Renal pelvis (tissue), 4 donors: ENCODE measurements around the gene TOP2B. TPM values are rescaled to one million over a fixed set of nuclear protein-coding genes. Genes with fewer than 3 reads are reported as not detected.

Experiments used
- DNase-seq: peaks from one replicate; pipeline ENCODE4 v3.0.0-alpha.2; 2013
- polyA plus RNA-seq, 3 donors: library from polyadenylated mRNA; unstranded; fragments of 120-200 nt; gene quantifications; one replicate each; pipeline ENCODE4 v1.2.1, GENCODE V29; 2013; ENCODE audit not compliant: insufficient read length in 3 of 3

Gene TOP2B
- polyA plus RNA-seq, 3 donors = 266 to 288 (median 270) TPM

DNA sequence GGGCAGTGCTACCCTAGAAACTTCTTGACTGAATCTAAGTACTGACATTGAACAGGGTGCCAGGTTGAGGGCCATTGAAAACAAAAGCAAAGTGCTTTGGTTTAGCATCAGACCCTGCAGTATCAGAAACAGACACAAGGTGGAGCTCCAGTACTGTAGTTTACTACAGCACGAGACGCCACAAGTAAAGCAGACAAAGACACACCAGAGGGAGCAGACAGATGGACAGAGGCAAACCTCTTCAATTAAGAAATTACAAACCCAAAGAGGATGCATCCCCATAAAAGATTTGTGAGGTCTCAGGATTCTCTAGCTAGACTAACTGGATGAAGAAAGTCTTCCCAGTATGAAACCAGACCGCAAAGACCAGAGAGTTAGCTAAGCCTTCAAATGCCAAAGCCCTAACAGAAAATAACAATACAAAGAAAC is 16.6 kb downstream of the TOP2B start:
- peak; percentile 40 for DNase-seq

- DNase-seq = no peak
Observed at GRCh38 chr3:25635038-25635437, 29.7 kb downstream of the TOP2B start.

DNA sequence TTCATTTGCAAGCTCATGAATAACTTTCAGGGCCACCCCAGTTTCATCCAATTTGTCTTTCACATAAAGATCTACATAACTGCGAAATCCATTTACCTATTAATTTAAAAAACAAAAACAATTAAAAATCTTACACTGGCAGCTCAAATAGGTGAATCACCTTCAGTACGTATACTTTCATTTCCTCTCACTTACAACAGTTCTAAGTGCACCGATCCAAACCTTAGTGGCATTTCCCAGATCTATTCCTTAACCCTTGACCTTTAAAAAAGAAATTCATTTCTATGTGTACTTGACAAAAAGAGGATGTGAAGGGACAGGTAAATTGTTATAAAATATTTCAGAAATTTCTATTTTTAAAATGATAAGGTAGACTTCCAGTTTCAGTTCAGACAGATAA is 30.8 kb downstream of the TOP2B start:
- DNase-seq = no peak

DNA sequence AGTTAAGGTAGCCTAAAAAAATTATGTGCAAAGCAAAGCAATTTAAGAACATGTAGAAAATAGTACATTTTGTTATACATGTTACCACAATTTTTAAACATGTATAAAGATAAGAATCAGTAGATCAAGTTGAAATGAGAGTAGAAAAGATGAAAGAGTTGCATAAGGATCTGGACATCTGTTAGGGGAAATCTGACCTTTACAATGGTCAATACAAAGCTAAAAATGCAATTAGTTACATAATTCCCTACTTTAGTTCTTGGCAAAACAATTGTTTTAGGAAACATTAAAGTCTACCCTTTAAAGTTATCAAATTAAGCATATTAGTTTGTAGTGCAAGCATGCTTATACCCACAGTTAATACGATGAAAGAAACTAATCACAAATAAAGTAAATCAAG is 32.7 kb downstream of the TOP2B start:
- no peak for DNase-seq

GRCh38 chr3:25621087-25621486 is 43.6 kb downstream of the TOP2B start:
- no peak for DNase-seq

GRCh38 chr3:25620493-25620892 is 44.2 kb downstream of the TOP2B start:
- no peak for DNase-seq

DNA sequence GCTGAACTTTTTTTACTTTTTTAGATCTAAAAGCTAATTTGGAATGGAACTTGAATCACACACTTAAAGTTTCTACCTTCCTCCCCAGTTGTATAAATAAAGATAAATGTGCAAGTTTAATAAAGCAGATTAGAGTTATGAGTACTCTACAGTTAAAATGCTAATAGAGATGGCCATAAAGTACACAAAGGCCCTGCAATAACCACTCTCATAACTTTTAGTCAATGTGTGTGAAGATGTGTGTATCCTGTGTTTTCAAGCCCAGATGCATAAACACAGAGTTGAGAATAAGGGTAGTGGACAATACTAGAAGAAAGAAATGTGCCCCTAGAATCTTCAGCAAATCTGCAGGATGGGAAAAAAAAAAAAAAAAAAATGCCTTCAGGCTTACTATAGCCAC is 45.3 kb downstream of the TOP2B start:
- DNase-seq = no peak

GRCh38 chr3:25618028-25618427 is 46.7 kb downstream of the TOP2B start:
- no peak for DNase-seq

GRCh38 chr3:25611193-25611592 is 53.5 kb downstream of the TOP2B start:
- no peak for DNase-seq

- no peak for DNase-seq
Observed at GRCh38 chr3:25610779-25611178, 53.9 kb downstream of the TOP2B start.

GRCh38 chr3:25610167-25610566 is 54.5 kb downstream of the TOP2B start:
- DNase-seq = no peak

DNA sequence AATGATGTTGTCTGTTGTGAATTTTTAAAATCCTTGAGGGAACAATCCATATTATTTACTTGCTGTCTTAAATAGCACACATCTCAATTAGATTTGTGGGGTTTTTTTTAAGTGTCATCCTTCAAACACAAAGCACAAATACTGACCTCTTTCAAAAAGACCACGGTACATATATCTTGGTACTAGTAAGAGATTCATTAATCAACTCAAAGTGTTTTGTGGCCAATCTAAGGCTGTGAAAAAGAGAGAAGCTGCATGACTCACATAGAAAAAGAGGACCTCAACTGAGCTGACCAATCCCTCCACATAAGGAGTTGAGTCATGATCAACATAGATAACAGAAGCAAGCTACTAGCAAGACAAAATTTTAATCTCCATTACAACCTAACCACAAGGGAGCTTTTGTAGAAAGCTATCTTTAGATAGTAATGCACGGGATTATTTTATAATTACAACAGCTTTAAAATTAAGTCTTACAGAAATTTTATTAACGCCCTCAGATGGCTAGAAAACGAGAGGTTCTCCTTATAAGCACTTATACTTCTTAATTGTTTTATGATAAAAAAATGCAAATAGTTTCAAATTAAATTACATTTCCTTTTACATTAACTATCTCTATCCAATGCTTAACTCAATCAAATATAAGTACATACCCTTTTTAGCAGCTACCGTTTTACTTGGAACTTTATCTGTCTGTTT is 60.5 kb downstream of the TOP2B start:
- no peak for DNase-seq

DNA sequence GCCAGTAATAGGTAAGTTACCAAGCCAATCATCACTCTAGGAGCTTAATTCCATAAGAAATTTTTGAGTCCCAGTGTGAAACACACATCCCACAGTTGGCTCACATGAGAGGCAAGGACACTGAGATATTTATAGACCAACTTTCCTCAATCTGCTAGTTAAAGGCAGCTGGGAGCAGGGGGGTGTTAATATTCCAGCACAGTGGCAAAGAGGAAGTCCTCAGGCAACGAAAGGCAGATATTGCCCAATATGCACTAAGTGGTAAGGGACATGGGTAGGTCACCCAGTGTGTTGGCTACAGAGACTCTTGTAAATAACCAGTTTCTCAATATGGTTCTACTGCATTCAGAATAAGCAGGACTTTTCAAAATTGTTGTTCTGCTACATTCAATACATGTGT is 61.0 kb downstream of the TOP2B start:
- DNase-seq = no peak

DNA sequence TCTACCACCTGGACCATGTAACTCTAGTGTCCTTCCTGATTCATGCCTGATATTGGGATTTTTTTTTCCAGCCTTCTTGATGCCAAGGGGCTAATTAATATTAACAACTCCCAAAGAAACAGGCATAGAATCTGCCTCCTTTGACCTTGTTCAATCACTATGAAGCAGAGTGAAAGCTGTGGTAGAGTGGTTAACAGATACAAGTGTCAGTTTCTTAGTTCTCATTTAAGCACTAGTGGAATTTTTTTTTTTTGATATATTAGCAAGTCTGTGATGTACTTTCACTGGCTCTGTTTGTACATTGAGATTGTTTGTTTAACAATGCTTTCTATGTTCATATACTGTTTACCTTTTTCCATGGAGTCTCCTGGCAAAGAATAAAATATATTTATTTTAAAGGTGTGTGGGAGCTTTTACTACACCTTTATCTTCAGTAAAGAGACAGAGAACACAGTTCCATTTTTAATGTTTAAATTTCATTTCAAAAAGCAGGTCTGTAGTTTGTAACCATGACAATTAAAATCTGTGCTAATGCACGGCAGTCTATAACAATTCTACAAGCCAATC is 67.1 kb downstream of the TOP2B start:
- DNase-seq = no peak

DNA sequence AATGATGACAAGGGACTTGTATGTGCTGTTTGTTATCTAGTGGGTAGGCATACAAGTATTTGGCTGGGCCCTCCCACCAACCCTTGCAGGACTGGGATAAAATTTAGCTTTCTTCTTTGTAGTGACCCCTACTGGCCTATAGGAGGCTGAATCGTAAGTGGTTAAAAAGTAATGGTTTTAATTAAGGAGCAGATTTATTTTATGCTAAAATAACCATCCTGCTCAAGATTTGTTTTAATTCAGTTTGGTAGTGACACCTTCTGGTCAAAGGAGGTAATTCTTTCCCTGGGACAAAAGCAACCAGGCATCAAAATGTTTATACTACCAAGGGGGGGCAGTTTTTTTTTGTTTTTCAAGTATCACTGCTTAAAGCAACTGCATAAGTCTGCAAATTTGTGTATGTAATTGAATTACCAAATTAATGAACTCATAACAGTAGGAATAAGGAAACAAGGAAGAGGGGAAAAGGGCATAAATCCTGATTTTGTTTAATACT is 70.7 kb downstream of the TOP2B start:
- DNase-seq = peak; percentile 76

GRCh38 chr3:25593001-25593400 is 71.7 kb downstream of the TOP2B start:
- peak; percentile 21 for DNase-seq

GRCh38 chr3:25592510-25592968 is 72.2 kb downstream of the TOP2B start:
- peak; percentile 31 for DNase-seq

GRCh38 chr3:25589783-25590258 is 74.9 kb downstream of the TOP2B start:
- no peak for DNase-seq

DNA sequence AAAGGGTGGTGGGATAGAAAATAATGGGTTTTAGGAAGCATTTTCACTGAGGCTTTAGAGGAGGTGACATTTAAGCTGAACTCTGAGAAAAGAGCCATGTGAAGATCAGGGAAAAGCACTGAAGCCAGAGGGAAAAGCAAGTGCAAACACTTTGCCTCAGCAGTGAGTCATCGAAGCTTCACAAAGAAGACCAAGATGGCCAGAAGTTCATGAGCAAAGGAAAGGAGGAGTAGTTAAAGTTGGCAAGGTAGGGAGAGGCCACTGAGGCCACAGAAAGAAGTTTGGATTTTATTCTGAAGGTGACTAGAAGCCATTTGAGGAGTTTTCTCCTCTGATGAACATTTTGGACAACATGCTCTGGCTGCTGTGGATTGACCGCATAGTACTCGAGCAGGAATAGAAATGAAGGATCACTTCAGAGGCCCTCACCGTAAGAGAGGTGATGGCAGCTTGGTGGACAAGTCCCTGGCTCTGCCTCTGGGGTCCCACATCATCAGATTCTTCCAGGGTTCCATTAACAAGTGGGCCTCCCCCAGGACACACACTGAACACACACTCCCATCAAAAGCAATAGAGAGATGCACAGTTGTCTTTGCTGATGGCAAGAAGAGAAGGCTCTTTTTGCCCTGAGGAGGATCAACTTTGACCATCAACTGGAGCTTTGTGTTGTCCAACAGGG is 75.5 kb downstream of the TOP2B start:
- no peak for DNase-seq

DNA sequence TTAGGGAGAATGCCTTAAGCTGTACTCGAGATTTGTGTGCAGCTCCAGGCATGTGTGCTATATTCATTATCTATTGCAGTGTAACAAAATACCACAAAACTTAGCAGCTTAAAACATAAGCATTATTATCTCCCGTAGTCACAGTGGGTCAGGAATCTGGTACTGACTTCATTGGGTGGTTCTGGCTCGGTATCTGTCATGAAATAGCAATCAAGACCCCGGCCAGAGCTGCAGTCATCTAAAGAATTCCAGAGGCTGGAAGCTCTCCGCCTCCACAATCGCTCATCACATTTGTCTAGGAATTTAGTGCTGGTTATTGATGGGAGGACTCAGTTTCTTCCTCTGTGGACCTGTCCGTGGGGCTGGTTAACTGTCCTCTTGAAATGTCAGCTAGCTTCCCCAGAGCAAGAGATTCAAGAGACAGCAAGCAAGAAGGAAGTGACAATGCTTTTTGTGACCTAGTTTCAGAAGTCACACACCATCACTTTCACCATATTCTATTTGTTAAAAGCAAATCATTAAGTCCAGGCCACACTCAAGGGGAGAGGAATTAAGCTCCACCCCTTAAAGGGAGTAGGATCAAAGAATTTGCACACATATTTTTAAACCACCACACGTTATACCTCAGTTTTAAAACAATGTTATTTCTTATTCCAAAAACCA is 76.1 kb downstream of the TOP2B start:
- DNase-seq = no peak

DNA sequence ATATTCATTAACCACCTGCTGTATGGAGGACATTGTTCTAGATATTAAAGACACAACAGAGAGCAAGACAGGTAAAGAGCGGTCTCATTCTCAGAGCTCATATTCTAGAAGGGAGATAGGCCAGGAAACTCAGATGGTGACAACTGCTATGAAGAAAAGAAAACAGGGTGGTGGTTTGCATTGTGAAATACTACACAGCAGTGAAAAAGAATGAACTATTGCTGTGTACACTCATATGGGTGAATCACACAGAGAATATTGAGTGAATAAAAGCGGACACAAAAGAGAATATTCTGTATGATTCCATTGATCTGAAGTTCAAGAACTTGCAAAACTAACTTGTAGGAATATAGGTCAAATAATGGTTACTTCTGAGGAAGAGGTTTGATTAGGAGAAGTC is 76.7 kb downstream of the TOP2B start:
- no peak for DNase-seq

- no peak for DNase-seq
Observed at GRCh38 chr3:25587526-25587925, 77.2 kb downstream of the TOP2B start.
